Smooth muscle cell (in vitro differentiated cells): Measurements from ENCODE around the gene SEC16A. TPM values are rescaled to one million over a fixed set of nuclear protein-coding genes. Genes with fewer than 3 reads are reported as not detected.
A peak's percentile ranks its signal among the peaks of the same experiment; 100 is the strongest.

ENCODE experiments used
- DNase-seq: peaks from one replicate; lab custom pipeline; 2025; ENCODE audit not compliant: unreplicated experiment; lab: John Stamatoyannopoulos, UW
- H2AFZ ChIP-seq: fragments of 200-600 bp; sonication (generic); 2 replicates; pipeline ENCODE4 v1.6.0; 2016; ENCODE audit warnings: antibody characterized with exemption, low read depth, mild to moderate bottlenecking
- H3F3A ChIP-seq: fragments of 200-600 bp; sonication (generic); 2 replicates; pipeline ENCODE4 v1.6.0; 2017; ENCODE audit warnings: antibody characterized with exemption, low read depth
- H3K27ac ChIP-seq: fragments of 200-600 bp; sonication (generic); 2 replicates; pipeline ENCODE4 v1.5.1; 2016; ENCODE audit warnings: low read depth, mild to moderate bottlenecking
- H3K27me3 ChIP-seq: fragments of 200-600 bp; sonication (generic); 2 replicates; pipeline ENCODE4 v1.6.1; 2016; ENCODE audit warnings: low read depth, mild to moderate bottlenecking
- H3K36me3 ChIP-seq: fragments of 200-600 bp; sonication (generic); 2 replicates; pipeline ENCODE4 v1.5.1; 2016; ENCODE audit warnings: low read depth
- H3K4me1 ChIP-seq: fragments of 200-600 bp; sonication (generic); 2 replicates; pipeline ENCODE4 v1.5.1; 2016; ENCODE audit warnings: low read depth
- H3K4me2 ChIP-seq: fragments of 200-600 bp; sonication (generic); 2 replicates; pipeline ENCODE4 v1.6.0; 2016; ENCODE audit warnings: mild to moderate bottlenecking
- H3K4me3 ChIP-seq: fragments of 200-600 bp; sonication (generic); 2 replicates; pipeline ENCODE4 v1.5.1; 2016; ENCODE audit warnings: mild to moderate bottlenecking
- H3K79me2 ChIP-seq: fragments of 200-600 bp; sonication (generic); 2 replicates; pipeline ENCODE4 v1.6.0; 2016; ENCODE audit warnings: low read depth, mild to moderate bottlenecking
- H3K9ac ChIP-seq: fragments of 200-600 bp; sonication (generic); 2 replicates; pipeline ENCODE4 v1.6.0; 2016; ENCODE audit warnings: low read depth
- H3K9me3 ChIP-seq: fragments of 200-600 bp; sonication (generic); replicated peaks from 2 replicates; pipeline ENCODE4 v1.5.1; 2016; ENCODE audit warnings: low read depth
- H4K20me1 ChIP-seq: fragments of 200-600 bp; sonication (generic); 2 replicates; pipeline ENCODE4 v1.6.0; 2016; ENCODE audit warnings: low read depth
- WGBS: methylation state at CpG from one replicate; pipeline ENCODE4 v1.1.7; 2016; ENCODE audit warnings: low lambda C conversion rate; 5-methylcytosine and 5-hydroxymethylcytosine counted together
- polyA plus RNA-seq: library from polyadenylated mRNA; unstranded; fragments of >200 nt; fragmentation: Nextera tagmentation; extraction: Ambion mirVana; gene quantifications from 2 replicates; pipeline ENCODE4 v1.2.1, GENCODE V29; 2016
- total RNA-seq: library from RNA; depleted of rRNA; stranded (reverse); fragments of >200 nt; gene quantifications from 2 replicates; pipeline ENCODE4 v1.2.3, GENCODE V29; 2014
- TF ChIP-seq, protein P1 (sequence below): fragments of 200-600 bp; sonication (generic); IDR thresholded peaks from 2 replicates; pipeline ENCODE4 v1.5.1; 2017; ENCODE audit warnings: borderline replicate concordance, mild to moderate bottlenecking, antibody characterized with exemption; ENCODE audit not compliant: insufficient read depth, poor library complexity, severe bottlenecking

SEC16A gene
- total and polyA plus RNA-seq, 2 experiments from 2014 or later, result 45.7 to 56.8 TPM

DNA sequence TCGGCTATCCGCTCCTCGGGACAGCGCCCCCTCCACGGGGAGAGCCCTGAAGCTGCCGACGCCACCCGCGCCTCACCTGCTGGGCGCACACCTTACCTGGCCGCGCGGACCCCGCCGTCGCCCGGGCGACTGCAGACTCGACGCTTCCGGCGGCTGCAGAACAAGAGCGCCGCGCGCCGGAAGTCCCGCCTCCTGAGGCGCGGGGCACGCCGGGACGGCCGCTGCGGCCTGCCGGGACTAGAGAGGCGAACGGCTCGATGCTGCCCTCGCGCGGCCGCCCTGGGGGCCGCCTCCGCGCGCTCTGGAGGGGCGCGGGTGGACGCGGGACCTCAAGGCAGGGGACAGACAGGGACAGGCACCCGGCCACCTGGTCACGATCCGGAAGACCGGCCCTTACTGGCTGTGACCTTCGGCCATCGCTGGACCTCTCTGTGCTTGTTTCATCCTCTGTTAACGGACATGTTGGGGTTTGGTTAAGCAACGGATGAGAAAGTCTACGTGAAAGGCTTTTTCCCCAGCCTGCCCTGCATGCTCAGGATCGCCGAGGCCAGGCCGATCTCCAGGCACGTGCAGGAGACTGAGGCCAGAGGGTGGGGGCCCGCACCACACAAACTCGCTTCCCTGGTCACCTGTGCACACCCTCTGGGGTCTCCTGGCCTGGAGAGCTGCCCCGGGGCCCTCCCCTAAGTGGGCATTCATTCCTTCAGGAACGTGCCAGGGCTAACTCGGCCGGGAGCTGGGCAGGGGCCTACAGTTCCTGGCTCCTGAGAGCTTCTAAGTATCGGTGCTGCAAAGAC, 82.6 kb downstream of the SEC16A start, which contains the start of gene SNAPC4:
Gene SNAPC4, minus strand, starts transcription at position 133 of the 797 bp plus-strand sequence. CDS start 1,742 bp downstream, outside the sequence.
- peak within 1 kb of the TSS; percentile 80 for H2AFZ ChIP-seq
- H3K4me3 ChIP-seq, result peak within 1 kb of the TSS; percentile 95
- H3K9me3 ChIP-seq, result no peaks in the 10 kb centered on the region
- H3K9ac ChIP-seq, result peak within 1 kb of the TSS; percentile 86
- TF ChIP-seq, protein P1, sequence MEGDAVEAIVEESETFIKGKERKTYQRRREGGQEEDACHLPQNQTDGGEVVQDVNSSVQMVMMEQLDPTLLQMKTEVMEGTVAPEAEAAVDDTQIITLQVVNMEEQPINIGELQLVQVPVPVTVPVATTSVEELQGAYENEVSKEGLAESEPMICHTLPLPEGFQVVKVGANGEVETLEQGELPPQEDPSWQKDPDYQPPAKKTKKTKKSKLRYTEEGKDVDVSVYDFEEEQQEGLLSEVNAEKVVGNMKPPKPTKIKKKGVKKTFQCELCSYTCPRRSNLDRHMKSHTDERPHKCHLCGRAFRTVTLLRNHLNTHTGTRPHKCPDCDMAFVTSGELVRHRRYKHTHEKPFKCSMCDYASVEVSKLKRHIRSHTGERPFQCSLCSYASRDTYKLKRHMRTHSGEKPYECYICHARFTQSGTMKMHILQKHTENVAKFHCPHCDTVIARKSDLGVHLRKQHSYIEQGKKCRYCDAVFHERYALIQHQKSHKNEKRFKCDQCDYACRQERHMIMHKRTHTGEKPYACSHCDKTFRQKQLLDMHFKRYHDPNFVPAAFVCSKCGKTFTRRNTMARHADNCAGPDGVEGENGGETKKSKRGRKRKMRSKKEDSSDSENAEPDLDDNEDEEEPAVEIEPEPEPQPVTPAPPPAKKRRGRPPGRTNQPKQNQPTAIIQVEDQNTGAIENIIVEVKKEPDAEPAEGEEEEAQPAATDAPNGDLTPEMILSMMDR, result peak; percentile 96
- peak within 1 kb of the TSS; percentile 33 for H3K27ac ChIP-seq
- H3K4me2 ChIP-seq, result peak within 1 kb of the TSS; percentile 100
- peaks cover 7% of the 10 kb centered on the region for H3K4me1 ChIP-seq
- peak; percentile 63 for DNase-seq
- peaks cover 15% of the 10 kb centered on the region for H4K20me1 ChIP-seq
- no peaks in the 10 kb centered on the region for H3K36me3 ChIP-seq
- no peaks in the 10 kb centered on the region for H3K27me3 ChIP-seq
- H3F3A ChIP-seq, result peaks cover 7% of the 10 kb centered on the region
- peaks cover 21% of the 10 kb centered on the region for H3K79me2 ChIP-seq
- 14% methylated on average over 71 of the region's 71 CpGs for WGBS

DNA sequence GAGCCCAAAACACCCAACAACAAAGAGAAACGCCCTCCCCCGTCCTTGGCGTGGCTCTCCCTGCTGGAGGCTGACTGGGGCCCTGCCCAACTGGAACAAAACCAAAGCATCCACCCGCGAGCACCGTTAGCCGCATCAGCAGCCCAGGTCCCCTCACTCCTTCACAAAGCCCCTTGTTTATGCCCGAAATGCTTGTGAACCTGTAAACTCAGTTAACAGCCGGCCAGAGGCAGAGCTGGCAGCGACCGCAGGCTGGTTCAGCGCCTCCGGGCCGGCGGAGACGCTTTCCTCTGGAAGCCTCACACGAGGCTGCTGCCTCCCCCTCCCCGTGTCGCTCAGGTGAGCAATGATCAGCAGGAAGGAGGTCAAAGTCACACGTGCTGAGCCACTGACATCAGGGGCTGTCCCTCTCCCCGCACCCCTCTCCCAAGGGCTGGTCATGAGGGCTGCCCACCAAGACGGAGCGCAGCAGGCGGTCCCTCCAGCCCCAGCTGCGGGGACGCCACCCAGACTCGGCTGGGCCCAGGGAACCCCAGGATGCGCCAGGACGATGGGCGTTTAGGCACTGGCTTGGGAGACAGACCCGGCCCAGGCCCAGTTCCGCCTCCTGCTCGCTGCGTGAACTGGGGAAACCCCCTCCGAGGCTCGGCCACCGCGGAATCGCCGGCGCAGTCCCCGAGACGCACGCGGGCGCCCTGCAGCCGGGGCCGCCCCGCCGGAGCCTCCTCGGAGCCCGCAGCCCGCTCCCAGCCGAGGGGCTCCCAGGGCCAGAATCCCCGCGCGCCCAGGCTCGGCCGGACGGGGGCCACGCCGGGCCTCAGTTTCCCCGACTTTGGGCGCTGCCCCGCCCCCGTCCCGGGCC, 83.4 kb downstream of the SEC16A start:
- peaks cover 7% of the 10 kb centered on the region for H3F3A ChIP-seq
- H4K20me1 ChIP-seq, result peaks cover 15% of the 10 kb centered on the region
- H3K36me3 ChIP-seq, result no peaks in the 10 kb centered on the region
- H3K4me1 ChIP-seq, result peaks cover 7% of the 10 kb centered on the region
- peak overlapping the region; percentile 95 for H3K4me3 ChIP-seq
- 4% methylated on average over 61 of the region's 67 CpGs for WGBS
- H2AFZ ChIP-seq, result peak overlapping the region; percentile 80
- no peaks in the 10 kb centered on the region for H3K27me3 ChIP-seq
- peak overlapping the region; percentile 100 for H3K4me2 ChIP-seq
- DNase-seq, result no peak
- H3K79me2 ChIP-seq, result peaks cover 21% of the 10 kb centered on the region
- H3K9me3 ChIP-seq, result no peaks in the 10 kb centered on the region
- TF ChIP-seq, protein P1, result no peak
- peak overlapping the region; percentile 33 for H3K27ac ChIP-seq
- H3K9ac ChIP-seq, result peak overlapping the region; percentile 86

DNA sequence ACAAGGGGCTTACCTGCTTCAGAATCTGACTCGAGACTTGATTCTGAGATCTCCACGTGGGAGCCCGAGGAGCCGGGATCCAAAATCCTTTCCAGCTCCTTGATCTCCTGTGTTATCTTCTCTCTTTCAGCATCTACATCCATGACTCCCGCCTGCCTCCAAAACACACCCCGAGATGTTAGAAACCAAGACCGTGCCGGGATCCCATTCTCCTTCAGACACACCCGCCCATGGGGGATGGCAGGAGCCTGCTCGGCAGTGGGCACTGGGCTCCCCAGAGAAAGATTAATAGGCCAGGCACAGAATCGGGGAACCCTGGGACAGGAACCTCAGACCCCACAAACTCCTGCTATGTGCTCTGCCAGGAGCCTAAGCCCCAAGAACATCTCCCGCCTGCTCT, 84.6 kb downstream of the SEC16A start:
- Histone ChIP-seq H3K9ac (no peak overlapping the region), H3K4me3 (no peak overlapping the region), H3K27me3 (no peaks in the 10 kb centered on the region), H3K27ac (no peak overlapping the region), H3K4me2 (no peak overlapping the region), H3K4me1 (peaks cover 7% of the 10 kb centered on the region), H3K79me2 (peaks cover 21% of the 10 kb centered on the region), H3F3A (peaks cover 7% of the 10 kb centered on the region), H4K20me1 (peaks cover 15% of the 10 kb centered on the region), H2AFZ (no peak overlapping the region), H3K36me3 (no peaks in the 10 kb centered on the region), H3K9me3 (no peaks in the 10 kb centered on the region)
- TF ChIP-seq, protein P1, result no peak
- DNase-seq, result no peak
- 98% methylated on average over 12 of the region's 12 CpGs for WGBS
